Measurements from ENCODE around the gene SASH3.
"Not testable (repeated sequence)": the region's sequence is repeated elsewhere in the genome, so short reads cannot be mapped to it uniquely, and the experiment has no call there.

Gene SASH3

GRCh38 chrX:129779747-129780146, at the start of gene SASH3:
TSS of gene SASH3 (plus strand) at chrX:129779949. CDS start at chrX:129780098, 149 bp downstream.
- DNase-seq (ENCODE audit: low spot score) (no peak), FAIRE-seq (no peak)

GRCh38 chrX:129731228-129731627, 48.5 kb upstream of the SASH3 start:
- FAIRE-seq = no peak
- no peak for DNase-seq (ENCODE audit: low spot score)

GRCh38 chrX:129732857-129733256, 46.9 kb upstream of the SASH3 start:
- no peak for FAIRE-seq
- DNase-seq (ENCODE audit: low spot score) = no peak

GRCh38 chrX:129733335-129733734, 46.4 kb upstream of the SASH3 start:
- DNase-seq (ENCODE audit: low spot score) = no peak
- FAIRE-seq = no peak

- no peak for FAIRE-seq
These were observed 43.3 kb upstream of the SASH3 start for GRCh38 chrX:129736491-129736890.

GRCh38 chrX:129737916-129738315, 41.8 kb upstream of the SASH3 start:
- FAIRE-seq (no peak), DNase-seq (ENCODE audit: low spot score) (no peak)

More at GRCh38 chrX:129736491-129736890, 43.3 kb upstream of the SASH3 start:
- no peak for DNase-seq (ENCODE audit: low spot score)

GRCh38 chrX:129738466-129739308, 41.1 kb upstream of the SASH3 start, which contains the start of gene XPNPEP2:
TSS of gene XPNPEP2 (plus strand) at chrX:129738979. CDS start at chrX:129739214, 235 bp downstream.
- no peak for FAIRE-seq
- no peak for DNase-seq (ENCODE audit: low spot score)

- no peak for FAIRE-seq
These were observed 40.2 kb upstream of the SASH3 start for GRCh38 chrX:129739578-129739977.

GRCh38 chrX:129741880-129742758, 37.6 kb upstream of the SASH3 start:
- no peak for FAIRE-seq
- DNase-seq (ENCODE audit: low spot score) = no peak

More at GRCh38 chrX:129739578-129739977, 40.2 kb upstream of the SASH3 start:
- no peak for DNase-seq (ENCODE audit: low spot score)

GRCh38 chrX:129742759-129743152, 37.0 kb upstream of the SASH3 start:
- DNase-seq (ENCODE audit: low spot score); FAIRE-seq: not testable (repeated sequence)

GRCh38 chrX:129743821-129744220, 35.9 kb upstream of the SASH3 start:
- DNase-seq (ENCODE audit: low spot score) (no peak), FAIRE-seq (no peak)

GRCh38 chrX:129744861-129745321, 34.9 kb upstream of the SASH3 start:
- no peak for FAIRE-seq

GRCh38 chrX:129746557-129747470, 32.9 kb upstream of the SASH3 start:
- DNase-seq (ENCODE audit: low spot score) (no peak), FAIRE-seq (no peak)

More at GRCh38 chrX:129744861-129745321, 34.9 kb upstream of the SASH3 start:
- no peak for DNase-seq (ENCODE audit: low spot score)

GRCh38 chrX:129747533-129747932, 32.2 kb upstream of the SASH3 start:
- DNase-seq (ENCODE audit: low spot score) (no peak), FAIRE-seq (no peak)

GRCh38 chrX:129748305-129748704, 31.4 kb upstream of the SASH3 start:
- no peak for FAIRE-seq
- no peak for DNase-seq (ENCODE audit: low spot score)

- FAIRE-seq (no peak), DNase-seq (ENCODE audit: low spot score) (no peak)
These were observed 30.7 kb upstream of the SASH3 start for GRCh38 chrX:129749069-129749468.

GRCh38 chrX:129750971-129751370, 28.8 kb upstream of the SASH3 start:
- no peak for DNase-seq (ENCODE audit: low spot score)
- FAIRE-seq = no peak

GRCh38 chrX:129754056-129755024, 25.4 kb upstream of the SASH3 start:
- DNase-seq (ENCODE audit: low spot score) (no peak), FAIRE-seq (no peak)

GRCh38 chrX:129755779-129756650, 23.7 kb upstream of the SASH3 start:
- DNase-seq (ENCODE audit: low spot score) = no peak

More at GRCh38 chrX:129755779-129756650, 23.7 kb upstream of the SASH3 start:
- FAIRE-seq = no peak
